Trophoblast cell (in vitro differentiated cells and primary cell): ENCODE measurements around the gene ERC1.
"Not testable (repeated sequence)": the region's sequence is repeated elsewhere in the genome, so short reads cannot be mapped to it uniquely, and the experiment has no call there.

Experiments
- DNase-seq, 2 donors: peaks; one replicate each; pipeline ENCODE4 v3.0.0-alpha.2; 2016
- H2AFZ ChIP-seq: 2 replicates; pipeline ENCODE4 v1.6.1; 2013; ENCODE audit warnings: low read length, moderate library complexity, mild to moderate bottlenecking; ENCODE audit not compliant: insufficient read depth, poor library complexity
- H2AK5ac ChIP-seq: 2 replicates; pipeline ENCODE4 v1.6.1; 2013; ENCODE audit warnings: mild to moderate bottlenecking, low read length
- H2BK120ac ChIP-seq: 2 replicates; pipeline ENCODE4 v1.6.1; 2013; ENCODE audit warnings: low read length, mild to moderate bottlenecking, moderate library complexity; ENCODE audit not compliant: insufficient read depth, poor library complexity
- H2BK12ac ChIP-seq: 2 replicates; pipeline ENCODE4 v1.6.1; 2013; ENCODE audit warnings: mild to moderate bottlenecking, low read length, moderate library complexity
- H2BK5ac ChIP-seq: 2 replicates; pipeline ENCODE4 v1.6.1; 2013; ENCODE audit warnings: low read length, low read depth, moderate library complexity, mild to moderate bottlenecking; ENCODE audit not compliant: poor library complexity
- H3K14ac ChIP-seq: 2 replicates; pipeline ENCODE4 v1.6.1; 2013; ENCODE audit warnings: mild to moderate bottlenecking, low read length
- H3K18ac ChIP-seq: 2 replicates; pipeline ENCODE4 v1.6.1; 2013; ENCODE audit warnings: mild to moderate bottlenecking, low read length
- H3K23ac ChIP-seq: 2 replicates; pipeline ENCODE4 v1.6.1; 2013; ENCODE audit warnings: low read length
- H3K27ac ChIP-seq: 2 replicates; pipeline ENCODE4 v1.5.1; 2013; ENCODE audit warnings: low read depth, mild to moderate bottlenecking, inconsistent platforms, low read length, moderate library complexity
- H3K27me3 ChIP-seq: 2 replicates; pipeline ENCODE4 v1.6.1; 2013; ENCODE audit warnings: inconsistent platforms, mild to moderate bottlenecking, low read length, moderate library complexity; ENCODE audit not compliant: insufficient read depth
- H3K36me3 ChIP-seq, 2 experiments: 1 replicate in 1 of 2; 2 replicates in 1 of 2; pipeline ENCODE4 v1.6.1; 2013; ENCODE audit warnings: low read length in 2 of 2, mild to moderate bottlenecking in 2 of 2, moderate library complexity in 1 of 2; ENCODE audit not compliant: insufficient read depth in 2 of 2, control insufficient read depth in 1 of 2
- H3K4ac ChIP-seq: 2 replicates; pipeline ENCODE4 v1.6.1; 2013; ENCODE audit warnings: low read depth, mild to moderate bottlenecking, low read length, moderate library complexity
- H3K4me1 ChIP-seq, 2 experiments: 1 replicate in 1 of 2; 2 replicates in 1 of 2; pipeline ENCODE4 v1.6.1; 2013; ENCODE audit warnings: low read length in 2 of 2, mild to moderate bottlenecking in 2 of 2, moderate library complexity in 1 of 2; ENCODE audit not compliant: insufficient read depth in 2 of 2, control insufficient read depth in 1 of 2
- H3K4me2 ChIP-seq: 2 replicates; pipeline ENCODE4 v1.6.1; 2013; ENCODE audit warnings: inconsistent platforms, mild to moderate bottlenecking, low read length, moderate library complexity
- H3K4me3 ChIP-seq: 2 replicates; pipeline ENCODE4 v1.5.1; 2013; ENCODE audit warnings: mild to moderate bottlenecking, low read depth, low read length, inconsistent platforms
- H3K79me1 ChIP-seq: one replicate; pipeline ENCODE4 v1.6.1; 2013; ENCODE audit warnings: low read length
- H3K79me2 ChIP-seq: 2 replicates; pipeline ENCODE4 v1.6.1; 2013; ENCODE audit warnings: low read length, mild to moderate bottlenecking; ENCODE audit not compliant: control insufficient read depth, insufficient read depth, poor library complexity
- H3K9ac ChIP-seq: 2 replicates; pipeline ENCODE4 v1.6.1; 2013; ENCODE audit warnings: mild to moderate bottlenecking, low read length
- H3K9me3 ChIP-seq: 2 replicates; pipeline ENCODE4 v1.6.1; 2013; ENCODE audit warnings: low read depth, mild to moderate bottlenecking, control low read depth, inconsistent platforms, low read length; ENCODE audit not compliant: insufficient read depth
- H4K12ac ChIP-seq: 2 replicates; pipeline ENCODE4 v1.6.1; 2013; ENCODE audit warnings: low read depth, mild to moderate bottlenecking, low read length, moderate library complexity
- H4K8ac ChIP-seq: 2 replicates; pipeline ENCODE4 v1.6.1; 2013; ENCODE audit warnings: low read depth, mild to moderate bottlenecking, low read length, moderate library complexity
- H4K91ac ChIP-seq: one replicate; pipeline ENCODE4 v1.6.1; 2013; ENCODE audit warnings: low read depth, mild to moderate bottlenecking, low read length, moderate library complexity
- whole genome bisulfite sequencing: extraction: QIAGEN DNeasy Blood & Tissue Kit; methylation state at CpG from one replicate; pipeline ENCODE4 v1.1.7; 2013; ENCODE audit warnings: missing lambda C conversion rate; ENCODE audit not compliant: insufficient read length, insufficient coverage; ENCODE audit errors: extremely low coverage; 5-methylcytosine and 5-hydroxymethylcytosine counted together

Gene ERC1

GRCh38 chr12:1195513-1195912 lies 204.5 kb downstream of the ERC1 start:
- Histone ChIP-seq H3K14ac (no peak overlapping the region), H3K27ac (no peak overlapping the region), H4K12ac (no peak overlapping the region), H3K4me1 (peaks cover 6 to 10% of the 10 kb centered on the region in 2 experiments), H3K4me3 (no peak overlapping the region), H4K91ac (no peak overlapping the region), H2BK120ac (no peak overlapping the region), H3K18ac (no peak overlapping the region), H2AFZ (no peak overlapping the region), H2BK12ac (no peak overlapping the region), H3K23ac (no peak overlapping the region), H3K79me2 (peaks cover 3% of the 10 kb centered on the region), H3K4ac (no peak overlapping the region), H3K36me3 (peaks cover 5 to 6% of the 10 kb centered on the region in 2 experiments), H3K27me3 (no peaks in the 10 kb centered on the region), H3K9me3 (peaks cover 5% of the 10 kb centered on the region), H2AK5ac (no peak overlapping the region), H4K8ac (no peak overlapping the region), H3K79me1 (peaks cover 10% of the 10 kb centered on the region), H3K4me2 (no peak overlapping the region), H3K9ac (no peak overlapping the region), H2BK5ac (no peak overlapping the region)
- WGBS: no CpG with 5 or more reads among the region's 4 CpGs
- no peak for DNase-seq

- Histone ChIP-seq H4K91ac (peak overlapping the region; percentile 88), H4K8ac (peak overlapping the region; percentile 77), H3K79me2 (peaks cover 3% of the 10 kb centered on the region), H3K18ac (peak overlapping the region; percentile 93), H3K23ac (no peak overlapping the region), H3K36me3 (peaks cover 4 to 5% of the 10 kb centered on the region in 2 experiments), H3K4ac (peak overlapping the region; percentile 33), H3K4me2 (peak overlapping the region; percentile 30), H3K4me1 (peaks cover 9 to 10% of the 10 kb centered on the region in 2 experiments), H3K9me3 (peaks cover 5% of the 10 kb centered on the region), H3K27me3 (no peaks in the 10 kb centered on the region), H4K12ac (no peak overlapping the region), H2BK5ac (peak overlapping the region; percentile 98), H2AK5ac (no peak overlapping the region), H2AFZ (no peak overlapping the region), H2BK120ac (peak overlapping the region; percentile 96), H3K9ac (peak overlapping the region; percentile 40), H3K27ac (peak overlapping the region; percentile 97), H2BK12ac (peak overlapping the region; percentile 87), H3K4me3 (no peak overlapping the region), H3K79me1 (peaks cover 10% of the 10 kb centered on the region), H3K14ac (peak overlapping the region; percentile 70)
- DNase-seq: peak; percentile 91 to 97
- no CpG with 5 or more reads among the region's 3 CpGs for WGBS
Observed at GRCh38 chr12:1197264-1198018, 206.4 kb downstream of the ERC1 start.

- H3K4me2 ChIP-seq, H2AFZ ChIP-seq, H3K23ac ChIP-seq, H3K79me2 ChIP-seq, DNase-seq, H3K79me1 ChIP-seq, H3K36me3 ChIP-seq, H3K9ac ChIP-seq, H3K27me3 ChIP-seq, H3K27ac ChIP-seq, H3K4me1 ChIP-seq, H4K12ac ChIP-seq, H3K9me3 ChIP-seq, H3K4ac ChIP-seq, H3K4me3 ChIP-seq: not testable (repeated sequence)
- no CpG with 5 or more reads among the region's 5 CpGs for WGBS
- Histone ChIP-seq H4K91ac (peak overlapping the region; percentile 77), H2AK5ac (peak overlapping the region; percentile 91), H2BK12ac (peak overlapping the region; percentile 96), H4K8ac (peak overlapping the region; percentile 65), H2BK5ac (peak overlapping the region; percentile 84), H3K14ac (peak overlapping the region; percentile 70), H2BK120ac (peak overlapping the region; percentile 86), H3K18ac (peak overlapping the region; percentile 75)
Observed at GRCh38 chr12:1198854-1199253, 207.8 kb downstream of the ERC1 start.

- Histone ChIP-seq H3K79me1 (peaks cover 10% of the 10 kb centered on the region), H4K12ac (no peak overlapping the region), H3K4ac (no peak overlapping the region), H3K4me3 (no peak overlapping the region), H3K4me2 (no peak overlapping the region), H2BK5ac (no peak overlapping the region), H2BK12ac (no peak overlapping the region), H3K23ac (no peak overlapping the region), H3K9me3 (peaks cover 5% of the 10 kb centered on the region), H3K36me3 (peaks cover 4 to 5% of the 10 kb centered on the region in 2 experiments), H3K4me1 (peaks cover 9 to 10% of the 10 kb centered on the region in 2 experiments), H3K18ac (no peak overlapping the region), H3K9ac (no peak overlapping the region), H2AFZ (no peak overlapping the region), H3K27ac (no peak overlapping the region), H2AK5ac (no peak overlapping the region), H4K91ac (no peak overlapping the region), H4K8ac (no peak overlapping the region), H3K27me3 (no peaks in the 10 kb centered on the region), H3K14ac (no peak overlapping the region), H2BK120ac (no peak overlapping the region), H3K79me2 (peaks cover 3% of the 10 kb centered on the region)
- no peak for DNase-seq
Observed at GRCh38 chr12:1199700-1200099, 208.7 kb downstream of the ERC1 start.
